A172 (cell line): Measurements from ENCODE around the gene CACNB4. TPM values are rescaled to one million over a fixed set of nuclear protein-coding genes. Genes with fewer than 3 reads are reported as not detected.
A peak's percentile ranks its signal among the peaks of the same experiment; 100 is the strongest.
"Not testable (repeated sequence)": the region's sequence is repeated elsewhere in the genome, so short reads cannot be mapped to it uniquely, and the experiment has no call there.

Experiments
- DNase-seq: peaks from one replicate; pipeline ENCODE4 v3.0.0-alpha.2; 2015; ENCODE audit warnings: low spot score
- total RNA-seq: library from RNA; depleted of rRNA; stranded (reverse); fragments of >200 nt; shearing (Covaris generic); gene quantifications from 2 replicates; pipeline ENCODE4 v1.2.3, GENCODE V29; 2014

Gene CACNB4
- total RNA-seq, 1 experiment from 2014 or later, result 2.2 TPM

- no peak for DNase-seq
Measured at GRCh38 chr2:151826737-151827157, 272.1 kb downstream of the CACNB4 start.

DNA sequence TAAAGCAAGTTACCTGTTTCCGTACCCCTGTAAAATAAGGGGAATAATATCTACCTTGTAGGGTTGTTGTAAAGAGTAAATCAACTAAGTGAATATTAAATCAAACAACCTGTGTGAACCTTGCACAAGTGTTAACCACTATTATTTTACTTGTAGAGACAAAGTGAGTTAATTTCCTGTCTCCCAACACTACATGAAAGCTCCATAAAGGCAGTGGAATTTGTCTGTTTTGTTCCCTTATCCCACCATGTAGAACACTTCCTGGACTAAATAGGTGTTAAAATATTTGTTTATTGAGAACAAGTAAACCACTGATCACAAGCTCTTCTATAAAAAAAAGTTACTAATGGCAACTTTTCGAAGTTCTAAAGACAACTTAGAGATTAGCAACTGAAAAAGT is 274.0 kb downstream of the CACNB4 start:
- no peak for DNase-seq

GRCh38 chr2:151823651-151824050 is 275.2 kb downstream of the CACNB4 start:
- no peak for DNase-seq

DNA sequence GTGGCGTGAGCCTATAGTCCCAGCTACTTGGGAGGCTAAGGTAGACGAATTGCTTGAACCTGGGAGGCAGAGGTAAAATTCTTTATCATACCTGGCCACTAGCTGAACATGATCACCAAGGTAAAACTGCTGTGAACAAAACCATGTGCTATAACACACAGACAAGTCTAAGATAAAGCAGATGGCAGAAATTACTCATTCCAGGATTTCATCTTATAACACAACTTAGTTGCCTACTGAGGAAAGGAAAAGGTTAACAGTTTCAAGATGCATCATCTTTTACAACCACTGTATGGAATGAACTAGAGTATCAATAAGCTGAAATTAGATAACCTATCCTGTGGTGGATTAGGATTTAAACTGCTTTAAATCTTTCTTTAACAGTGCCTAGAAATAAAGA is 278.9 kb downstream of the CACNB4 start:
- DNase-seq, result no peak

GRCh38 chr2:151817929-151818328 is 280.9 kb downstream of the CACNB4 start:
- no peak for DNase-seq

GRCh38 chr2:151816843-151817242 is 282.0 kb downstream of the CACNB4 start:
- no peak for DNase-seq

GRCh38 chr2:151815821-151816489 is 282.9 kb downstream of the CACNB4 start:
- no peak for DNase-seq

DNA sequence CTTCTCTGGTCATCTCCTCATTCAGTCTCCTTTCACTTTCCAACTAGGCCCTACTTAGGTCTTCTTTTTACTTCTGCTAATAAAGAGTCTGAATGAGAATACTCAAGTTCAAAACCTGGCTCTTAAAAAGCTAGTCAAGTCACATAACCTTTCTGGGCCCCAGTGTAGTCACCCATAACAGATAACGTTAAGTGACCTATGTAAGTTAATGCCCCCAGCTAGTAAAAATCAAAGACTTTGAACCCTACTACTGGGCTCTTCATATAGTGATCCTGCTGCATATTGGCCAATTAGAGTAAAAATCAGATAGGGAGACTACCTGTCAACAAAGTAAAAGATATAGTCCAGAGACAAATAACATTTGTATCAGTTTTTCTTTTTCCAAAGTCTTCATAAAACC is 288.4 kb downstream of the CACNB4 start:
- no peak for DNase-seq

DNA sequence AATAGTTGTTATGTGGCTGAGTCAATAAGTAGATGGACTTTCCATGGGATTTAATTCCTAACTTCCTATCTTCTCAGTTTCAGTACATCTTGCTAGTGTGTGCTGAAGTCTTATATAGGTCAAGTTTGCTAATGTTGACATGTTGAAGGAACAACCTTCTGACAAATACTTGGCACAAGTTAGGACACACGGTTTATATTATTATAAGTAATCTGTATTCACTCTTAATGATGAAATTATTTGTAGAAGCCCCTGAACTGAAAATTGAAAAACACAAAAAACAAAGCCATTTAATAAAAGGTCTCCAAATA is 289.8 kb downstream of the CACNB4 start:
- DNase-seq, result no peak

- peak; percentile 10 for DNase-seq
Measured at GRCh38 chr2:151808258-151809072, 290.4 kb downstream of the CACNB4 start.

- no peak for DNase-seq
Measured at GRCh38 chr2:151805961-151806360, 292.9 kb downstream of the CACNB4 start.

- DNase-seq, result no peak
Measured at GRCh38 chr2:151805343-151805742, 293.5 kb downstream of the CACNB4 start.

GRCh38 chr2:151803811-151804210 is 295.0 kb downstream of the CACNB4 start:
- no peak for DNase-seq

- no peak for DNase-seq
Measured at GRCh38 chr2:151802315-151802714, 296.5 kb downstream of the CACNB4 start.

DNA sequence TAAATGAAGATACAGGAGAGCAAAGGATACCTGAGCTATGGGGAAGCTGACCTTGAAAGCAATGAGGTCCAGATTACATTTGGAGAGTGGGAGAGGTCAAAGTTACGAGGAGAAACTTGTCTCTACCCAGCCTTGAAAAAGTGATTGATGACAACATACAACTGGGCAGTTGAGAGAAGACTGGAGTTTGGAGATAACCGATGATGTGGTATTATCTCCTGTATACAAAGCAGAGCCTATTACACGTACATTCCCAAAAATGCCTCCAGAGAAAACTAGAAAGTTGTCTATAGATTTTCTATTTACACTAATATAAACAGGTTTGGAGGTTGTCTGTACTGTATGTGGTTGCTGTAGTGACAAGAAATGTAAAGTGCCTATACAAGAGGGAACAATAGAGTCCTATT is 299.0 kb downstream of the CACNB4 start:
- DNase-seq, result no peak

DNA sequence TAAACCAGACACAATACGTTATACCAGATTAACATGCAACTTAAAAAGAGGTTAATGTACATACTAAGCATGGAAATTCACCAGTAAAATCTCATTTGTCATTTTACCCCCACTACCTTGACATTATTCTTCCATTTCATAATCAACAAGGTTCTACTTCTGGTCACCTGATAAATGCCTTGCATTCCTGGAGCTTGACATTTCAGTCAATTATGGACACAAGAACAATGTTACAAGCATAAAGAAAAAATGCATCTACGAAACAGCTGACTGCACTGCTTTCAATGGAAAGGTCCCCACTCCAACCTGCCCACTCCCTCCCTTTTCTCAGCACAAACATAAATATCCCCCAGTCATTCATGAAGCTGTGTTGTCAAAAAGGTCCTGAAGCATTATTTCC is 302.1 kb downstream of the CACNB4 start:
- no peak for DNase-seq

DNA sequence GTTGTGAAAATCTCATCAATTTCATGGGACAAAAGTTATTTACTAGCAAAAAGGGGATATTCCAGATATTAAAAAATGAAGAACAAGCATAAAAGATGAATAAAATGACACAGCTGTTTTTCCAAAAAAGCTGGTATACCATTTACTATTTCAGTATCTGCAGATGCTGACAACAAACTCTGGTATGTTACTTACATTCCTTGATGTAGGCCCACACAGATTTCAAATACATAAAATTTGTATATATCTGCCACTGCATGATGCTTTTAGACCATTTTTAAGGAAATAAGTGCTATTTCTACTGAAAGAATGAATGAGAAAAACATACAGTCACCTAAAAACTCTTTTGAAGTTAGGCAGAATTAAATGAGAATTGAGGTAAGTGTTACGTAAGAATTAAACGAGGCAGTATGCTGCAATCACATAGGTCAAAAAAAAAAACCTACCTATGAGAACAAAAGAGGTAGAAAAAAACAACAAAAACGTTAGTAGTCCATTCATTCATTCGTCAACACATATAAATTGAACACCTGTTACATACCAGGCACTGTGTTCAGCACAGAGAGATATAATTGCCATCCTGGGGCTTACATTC is 303.1 kb downstream of the CACNB4 start:
- DNase-seq, result no peak

GRCh38 chr2:151794422-151794821 is 304.4 kb downstream of the CACNB4 start:
- not testable (repeated sequence) for DNase-seq

DNA sequence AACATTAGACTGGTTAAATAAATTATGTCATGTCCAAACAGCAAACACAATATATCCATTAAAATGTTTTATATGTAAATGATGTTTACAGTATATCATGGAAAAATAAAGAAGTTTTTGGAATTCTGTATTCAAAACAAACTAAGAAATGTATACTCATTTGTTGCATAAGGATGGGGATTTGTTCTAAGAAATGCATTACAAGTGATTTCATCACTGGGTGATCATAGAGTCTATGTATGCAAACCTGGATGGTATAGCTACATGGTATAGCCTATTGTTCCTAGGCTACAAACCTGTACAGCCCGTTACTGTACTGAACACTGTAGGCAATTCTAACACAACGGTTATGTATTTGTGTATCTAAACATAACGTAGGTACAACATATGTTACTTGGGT is 305.7 kb downstream of the CACNB4 start:
- DNase-seq, result no peak

- DNase-seq, result no peak
Measured at GRCh38 chr2:151792589-151792988, 306.3 kb downstream of the CACNB4 start.

GRCh38 chr2:151791545-151791944 is 307.3 kb downstream of the CACNB4 start:
- no peak for DNase-seq

- DNase-seq, result no peak
Measured at GRCh38 chr2:151790689-151791088, 308.2 kb downstream of the CACNB4 start.
